Gastroesophageal sphincter (tissue), 3 donors: ENCODE results near the gene TRPV6.

Experiments
- EP300 ChIP-seq: sonication (generic); formaldehyde crosslinking; IDR thresholded peaks from one replicate; pipeline ENCODE4 v1.6.1; 2017; ENCODE audit warnings: antibody characterized with exemption, mild to moderate bottlenecking
- POLR2A ChIP-seq, 2 donors: fragments of 450-650 bp; IDR thresholded peaks; one replicate each; pipeline ENCODE4 v1.6.1; 2017; ENCODE audit warnings: antibody characterized with exemption in 2 of 2, mild to moderate bottlenecking in 2 of 2, moderate library complexity in 1 of 2
- POLR2AphosphoS5 ChIP-seq: sonication (generic); formaldehyde crosslinking; IDR thresholded peaks from one replicate; pipeline ENCODE4 v1.6.1; 2017; ENCODE audit warnings: antibody characterized with exemption
- TF ChIP-seq, protein P1 (sequence below), 4 experiments: fragments of 200-600 bp in 2 of 4; fragments of 450-650 bp in 2 of 4; sonication (generic) in 1 of 4; IDR thresholded peaks; one replicate each; pipeline ENCODE4 v1.5.1; 2017 to 2019; ENCODE audit warnings: antibody characterized with exemption in 4 of 4, mild to moderate bottlenecking in 2 of 4, moderate library complexity in 2 of 4

GRCh38 chr7:142885311-142886230 lies at the start of gene TRPV6:
- TF ChIP-seq, protein P1, sequence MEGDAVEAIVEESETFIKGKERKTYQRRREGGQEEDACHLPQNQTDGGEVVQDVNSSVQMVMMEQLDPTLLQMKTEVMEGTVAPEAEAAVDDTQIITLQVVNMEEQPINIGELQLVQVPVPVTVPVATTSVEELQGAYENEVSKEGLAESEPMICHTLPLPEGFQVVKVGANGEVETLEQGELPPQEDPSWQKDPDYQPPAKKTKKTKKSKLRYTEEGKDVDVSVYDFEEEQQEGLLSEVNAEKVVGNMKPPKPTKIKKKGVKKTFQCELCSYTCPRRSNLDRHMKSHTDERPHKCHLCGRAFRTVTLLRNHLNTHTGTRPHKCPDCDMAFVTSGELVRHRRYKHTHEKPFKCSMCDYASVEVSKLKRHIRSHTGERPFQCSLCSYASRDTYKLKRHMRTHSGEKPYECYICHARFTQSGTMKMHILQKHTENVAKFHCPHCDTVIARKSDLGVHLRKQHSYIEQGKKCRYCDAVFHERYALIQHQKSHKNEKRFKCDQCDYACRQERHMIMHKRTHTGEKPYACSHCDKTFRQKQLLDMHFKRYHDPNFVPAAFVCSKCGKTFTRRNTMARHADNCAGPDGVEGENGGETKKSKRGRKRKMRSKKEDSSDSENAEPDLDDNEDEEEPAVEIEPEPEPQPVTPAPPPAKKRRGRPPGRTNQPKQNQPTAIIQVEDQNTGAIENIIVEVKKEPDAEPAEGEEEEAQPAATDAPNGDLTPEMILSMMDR (IDR thresholded peaks at IDR 0.05): no peak
- no peak for TF ChIP-seq POLR2A (IDR thresholded peaks at IDR 0.05)
- TF ChIP-seq EP300: no peak
- no peak for TF ChIP-seq POLR2AphosphoS5
